PFSK-1 (cell line): ENCODE data around the gene PIGL.

Source experiments
- POLR2AphosphoS5 ChIP-seq: IDR thresholded peaks from 2 replicates; pipeline ENCODE4 v1.6.1; 2012; ENCODE audit warnings: low read depth, mild to moderate bottlenecking, control low read depth, low read length, moderate library complexity
- REST ChIP-seq, 2 experiments: IDR thresholded peaks; 2 replicates each; pipeline versions ENCODE4 v1.6.1 to v1.8.0; 2011 to 2012; ENCODE audit warnings: low read depth in 2 of 2, low read length in 2 of 2, control low read depth in 1 of 2, inconsistent platforms in 1 of 2, mild to moderate bottlenecking in 1 of 2, moderate library complexity in 1 of 2; ENCODE audit not compliant: insufficient read depth in 1 of 2

GRCh38 chr17:16304830-16305229, 87.8 kb downstream of the PIGL start:
- no peak for TF ChIP-seq REST (IDR thresholded peaks at IDR 0.05; ENCODE audit: insufficient read depth in 1 of 2, low read depth in 2 of 2, low read length in 2 of 2)
- TF ChIP-seq POLR2AphosphoS5 = no peak
